Osteocyte (in vitro differentiated cells): ENCODE results near the gene DET1. TPM values are rescaled to one million over a fixed set of nuclear protein-coding genes. Genes with fewer than 3 reads are reported as not detected.

ENCODE experiments used
- DNase-seq: peaks from one replicate; pipeline ENCODE4 v3.0.0; 2021; ENCODE audit warnings: mixed read lengths; ENCODE audit not compliant: unreplicated experiment; ENCODE audit errors: extremely low spot score
- H3K27ac Mint-ChIP-seq: one replicate; pipeline ENCODE4 v1.8.0; 2021; ENCODE audit warnings: mild to moderate bottlenecking, mixed read lengths; ENCODE audit not compliant: unreplicated experiment
- H3K27me3 Mint-ChIP-seq: one replicate; pipeline ENCODE4 v1.8.0; 2021; ENCODE audit warnings: mixed read lengths; ENCODE audit not compliant: unreplicated experiment
- H3K36me3 Mint-ChIP-seq: one replicate; pipeline ENCODE4 v1.8.0; 2021; ENCODE audit warnings: mixed read lengths; ENCODE audit not compliant: unreplicated experiment
- H3K4me1 Mint-ChIP-seq: one replicate; pipeline ENCODE4 v1.8.0; 2021; ENCODE audit warnings: mixed read lengths; ENCODE audit not compliant: unreplicated experiment
- H3K4me3 Mint-ChIP-seq: one replicate; pipeline ENCODE4 v1.8.0; 2021; ENCODE audit warnings: mild to moderate bottlenecking, moderate library complexity, mixed read lengths; ENCODE audit not compliant: unreplicated experiment
- H3K9me3 Mint-ChIP-seq: one replicate; pipeline ENCODE4 v1.8.0; 2021; ENCODE audit warnings: mixed read lengths; ENCODE audit not compliant: unreplicated experiment
- total RNA-seq: library from RNA; stranded (reverse); gene quantifications from 2 replicates; pipeline ENCODE4 v1.2.1, GENCODE V29; 2021
- TF ChIP-seq, protein P1 (sequence below): fragments of 200-600 bp; sonication (generic); IDR thresholded peaks from 2 replicates; pipeline ENCODE4 v1.5.0; 2021; ENCODE audit warnings: antibody characterized with exemption, mild to moderate bottlenecking, moderate library complexity

DET1 gene
- total RNA-seq, 1 donor from 2014 or later: 8.2 TPM

DNA sequence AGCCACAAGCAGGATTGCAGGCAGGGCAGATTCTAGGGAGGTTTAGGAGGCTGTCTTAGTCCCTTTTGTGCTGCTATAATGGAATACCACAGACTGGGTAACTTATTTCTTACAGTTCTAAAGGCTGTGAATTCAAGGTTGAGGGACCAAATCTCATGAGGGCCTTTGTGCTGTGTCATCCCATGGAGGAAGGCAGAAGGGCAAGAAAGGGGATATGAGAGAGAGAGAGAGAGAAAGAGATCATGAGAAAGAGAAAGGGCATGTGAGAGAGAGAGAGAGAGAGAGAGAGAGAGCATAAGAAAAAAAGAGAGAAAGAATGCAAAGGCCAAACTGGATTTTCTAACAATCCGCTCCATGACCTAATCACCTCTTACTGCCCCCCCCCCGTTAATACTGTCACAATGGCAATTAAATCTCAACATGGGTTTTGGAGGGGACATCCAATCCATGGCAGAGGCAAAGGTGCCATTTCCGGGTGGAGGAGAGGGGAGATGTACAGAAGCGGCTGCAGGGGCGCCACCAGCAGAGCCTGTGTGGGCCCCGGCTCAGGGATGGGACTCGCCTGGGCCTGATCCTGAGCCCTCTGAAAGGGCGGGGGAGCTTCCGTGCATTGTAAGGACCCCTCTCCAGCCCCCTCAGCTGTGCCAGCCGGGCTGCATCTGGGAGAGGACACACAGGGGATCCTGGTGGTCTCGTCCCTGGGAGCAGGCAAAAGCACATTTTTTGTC is 58.5 kb downstream of the DET1 start:
- Mint-ChIP-seq H3K4me1 (no peaks in the 10 kb centered on the region), H3K27me3 (no peaks in the 10 kb centered on the region), H3K4me3 (no peak overlapping the region), H3K36me3 (no peaks in the 10 kb centered on the region), H3K9me3 (no peaks in the 10 kb centered on the region), H3K27ac (no peak overlapping the region)
- TF ChIP-seq, protein P1, sequence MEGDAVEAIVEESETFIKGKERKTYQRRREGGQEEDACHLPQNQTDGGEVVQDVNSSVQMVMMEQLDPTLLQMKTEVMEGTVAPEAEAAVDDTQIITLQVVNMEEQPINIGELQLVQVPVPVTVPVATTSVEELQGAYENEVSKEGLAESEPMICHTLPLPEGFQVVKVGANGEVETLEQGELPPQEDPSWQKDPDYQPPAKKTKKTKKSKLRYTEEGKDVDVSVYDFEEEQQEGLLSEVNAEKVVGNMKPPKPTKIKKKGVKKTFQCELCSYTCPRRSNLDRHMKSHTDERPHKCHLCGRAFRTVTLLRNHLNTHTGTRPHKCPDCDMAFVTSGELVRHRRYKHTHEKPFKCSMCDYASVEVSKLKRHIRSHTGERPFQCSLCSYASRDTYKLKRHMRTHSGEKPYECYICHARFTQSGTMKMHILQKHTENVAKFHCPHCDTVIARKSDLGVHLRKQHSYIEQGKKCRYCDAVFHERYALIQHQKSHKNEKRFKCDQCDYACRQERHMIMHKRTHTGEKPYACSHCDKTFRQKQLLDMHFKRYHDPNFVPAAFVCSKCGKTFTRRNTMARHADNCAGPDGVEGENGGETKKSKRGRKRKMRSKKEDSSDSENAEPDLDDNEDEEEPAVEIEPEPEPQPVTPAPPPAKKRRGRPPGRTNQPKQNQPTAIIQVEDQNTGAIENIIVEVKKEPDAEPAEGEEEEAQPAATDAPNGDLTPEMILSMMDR: no peak
- no peak for DNase-seq

DNA sequence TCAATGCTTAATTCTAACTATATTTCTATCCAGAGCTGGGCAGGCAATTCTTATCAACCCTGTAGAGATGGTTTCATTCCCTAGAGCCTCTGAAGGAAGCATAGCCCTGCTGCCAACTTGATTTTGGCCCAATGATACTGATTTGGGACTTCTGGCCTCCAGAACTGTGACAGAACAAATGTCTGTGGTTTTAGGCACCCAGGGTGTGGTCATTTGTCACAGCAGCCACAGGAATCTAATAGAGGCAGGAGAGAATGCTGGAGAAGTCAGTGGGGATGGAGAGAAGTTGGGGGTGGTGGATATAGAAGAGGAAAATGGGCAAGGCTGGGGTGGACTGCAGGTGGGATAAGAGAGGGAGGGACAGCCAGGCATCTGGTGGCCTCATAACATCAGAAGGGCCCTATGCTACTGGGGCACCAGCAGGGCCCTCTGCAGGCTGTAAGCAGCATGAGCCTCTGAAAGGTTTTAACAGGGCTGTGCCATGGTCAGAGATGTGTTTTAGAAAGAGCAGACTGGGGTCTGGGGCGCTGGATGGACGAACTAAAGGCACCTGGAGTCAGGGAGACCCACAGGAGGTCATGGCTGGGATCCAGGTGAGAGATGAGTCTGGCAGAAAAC is 59.2 kb downstream of the DET1 start:
- Mint-ChIP-seq H3K36me3 (no peaks in the 10 kb centered on the region), H3K27ac (no peak overlapping the region), H3K27me3 (no peaks in the 10 kb centered on the region), H3K9me3 (no peaks in the 10 kb centered on the region), H3K4me1 (no peaks in the 10 kb centered on the region), H3K4me3 (no peak overlapping the region)
- DNase-seq: no peak
- TF ChIP-seq, protein P1: no peak

DNA sequence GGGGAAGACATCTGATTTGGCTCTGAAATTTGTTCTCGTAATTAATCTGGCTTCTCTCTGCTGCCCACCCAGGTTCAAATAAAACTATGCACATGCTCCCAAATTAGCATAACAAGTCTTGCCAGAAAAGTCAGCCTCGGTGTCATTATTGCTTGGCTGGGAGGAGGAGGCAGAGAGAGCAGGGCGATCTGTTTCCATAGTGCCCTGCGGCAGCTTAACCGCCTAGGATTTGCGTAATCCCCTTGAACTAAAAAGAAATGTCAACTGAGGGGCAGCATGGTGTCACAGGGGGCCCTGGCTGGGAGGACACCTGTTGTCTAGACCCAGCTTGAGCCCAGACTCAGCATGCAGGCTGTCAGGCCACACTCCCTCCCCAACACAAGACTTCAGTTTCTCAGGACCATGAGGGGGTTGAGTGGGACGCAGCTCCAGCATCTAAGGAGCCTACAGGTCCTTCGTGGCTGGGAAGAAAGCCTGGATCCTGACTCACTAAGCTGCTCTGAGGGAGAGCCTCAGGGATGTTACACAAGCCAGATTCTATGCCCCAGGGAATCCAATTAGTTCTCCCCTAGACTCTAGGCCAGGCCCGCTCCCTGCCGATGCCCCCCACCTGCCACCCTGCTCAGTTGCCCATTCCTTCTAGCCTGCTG is 61.7 kb downstream of the DET1 start:
- no peaks in the 10 kb centered on the region for H3K4me1 Mint-ChIP-seq
- H3K27me3 Mint-ChIP-seq: no peaks in the 10 kb centered on the region
- DNase-seq: no peak
- H3K27ac Mint-ChIP-seq: no peak overlapping the region
- H3K9me3 Mint-ChIP-seq: no peaks in the 10 kb centered on the region
- no peak overlapping the region for H3K4me3 Mint-ChIP-seq
- TF ChIP-seq, protein P1: no peak
- H3K36me3 Mint-ChIP-seq: no peaks in the 10 kb centered on the region

DNA sequence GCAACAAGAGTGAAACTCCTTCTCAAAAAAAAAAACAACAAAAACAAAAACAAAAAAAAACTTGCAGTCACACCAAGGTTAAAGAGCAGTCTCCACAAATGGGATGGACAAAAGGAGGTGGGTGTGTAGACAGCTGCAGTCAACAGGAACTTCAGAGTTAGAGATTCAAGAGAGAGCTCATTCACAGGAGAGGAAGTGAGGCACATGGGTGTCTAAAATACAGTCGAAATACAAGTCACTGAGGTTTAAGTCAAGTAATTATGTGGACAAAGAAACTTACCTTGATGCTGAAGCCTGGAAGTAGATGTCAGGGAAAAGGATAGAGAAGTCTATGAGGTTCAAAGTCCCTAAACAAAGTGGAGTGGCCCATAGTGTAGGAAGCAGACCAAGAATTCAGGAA is 64.2 kb downstream of the DET1 start:
- Mint-ChIP-seq H3K27me3 (no peaks in the 10 kb centered on the region), H3K4me3 (no peak overlapping the region), H3K9me3 (no peaks in the 10 kb centered on the region), H3K36me3 (peaks cover 4% of the 10 kb centered on the region), H3K4me1 (no peaks in the 10 kb centered on the region), H3K27ac (no peak overlapping the region)
- DNase-seq: no peak
- TF ChIP-seq, protein P1: no peak

DNA sequence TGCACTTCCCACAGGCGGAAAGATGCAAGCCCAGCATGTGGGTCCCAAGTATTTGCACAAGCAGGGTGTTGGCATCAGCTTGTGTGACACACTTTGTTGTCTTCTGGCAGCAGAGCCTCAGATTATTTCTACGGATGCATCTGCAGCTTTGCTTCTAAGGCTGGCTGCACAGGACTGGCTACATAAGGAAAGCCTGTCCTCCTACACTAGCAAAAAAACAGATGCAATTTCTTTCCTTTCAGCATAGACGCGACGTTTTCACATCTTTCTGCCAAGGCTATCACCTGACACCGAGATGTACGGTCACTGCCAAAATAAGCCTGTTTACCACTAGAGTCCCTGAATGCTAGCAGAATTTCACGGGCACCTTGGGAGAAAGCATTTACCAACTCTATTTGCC is 65.5 kb downstream of the DET1 start:
- Mint-ChIP-seq H3K4me3 (no peak overlapping the region), H3K4me1 (no peaks in the 10 kb centered on the region), H3K9me3 (no peaks in the 10 kb centered on the region), H3K27me3 (no peaks in the 10 kb centered on the region), H3K36me3 (peaks cover 8% of the 10 kb centered on the region), H3K27ac (no peak overlapping the region)
- no peak for DNase-seq
- TF ChIP-seq, protein P1: no peak
